ENCODE results near the gene CALCOCO1. TPM values are rescaled to one million over a fixed set of nuclear protein-coding genes. Genes with fewer than 3 reads are reported as not detected.
A peak's percentile ranks its signal among the peaks of the same experiment; 100 is the strongest.

CALCOCO1 gene
- total RNA-seq, 1 experiment from 2014 or later, result 16.8 TPM

DNA sequence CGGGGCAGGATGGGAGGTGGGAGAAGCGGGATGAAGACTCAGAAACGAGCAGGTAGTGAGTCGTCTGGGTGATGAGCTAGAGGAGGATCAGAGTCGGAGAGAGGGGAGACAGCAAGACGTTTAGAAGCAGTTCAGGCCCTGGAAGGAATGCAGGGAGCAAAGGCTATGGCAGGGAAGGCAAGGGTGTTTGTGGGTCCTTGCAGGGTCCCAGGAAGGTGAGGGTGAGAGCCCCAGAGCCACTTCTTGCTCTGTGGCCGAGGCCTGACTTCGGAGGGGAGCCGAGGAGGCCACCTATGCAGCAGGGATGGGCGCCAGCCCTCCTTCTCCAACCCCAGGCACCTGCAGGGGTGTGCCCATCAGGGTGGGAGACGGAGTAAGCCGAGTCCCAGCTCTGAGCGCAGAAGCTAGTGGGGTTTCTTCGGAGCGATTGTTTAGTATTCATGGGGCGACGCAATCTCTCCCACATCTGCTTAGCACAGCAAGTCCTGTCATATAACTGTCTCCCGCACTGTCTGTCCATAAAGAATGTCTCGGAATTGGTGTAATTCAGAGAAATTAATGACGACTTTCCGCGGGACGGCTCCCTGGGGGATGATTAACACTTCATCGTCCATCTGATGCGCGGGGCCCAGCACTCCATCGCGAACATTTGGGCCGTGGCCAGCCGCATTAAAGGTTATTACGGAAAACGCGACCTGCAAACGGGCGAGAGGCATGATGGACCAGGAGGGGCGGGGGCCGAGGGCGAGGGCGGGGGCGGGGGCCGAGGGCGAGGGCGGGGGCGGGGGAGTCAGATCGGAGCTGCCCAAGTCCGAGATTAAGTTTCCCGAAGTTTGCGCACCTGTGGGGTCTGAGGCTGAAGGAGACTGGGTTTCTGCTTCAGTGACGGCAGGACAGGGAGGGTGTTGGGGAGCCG lies 12.2 kb upstream of the CALCOCO1 start:
- peak; percentile 70 for DNase-seq (ENCODE audit: low spot score)
- BruUV-seq (replicated peaks), result no TSS peak
- CTCF ChIA-PET, result interaction anchor here (0.5 to 1.5 kb wide), 4 partner anchors 12 to 453 kb away, joined by 3 to 12 read pairs (median 4); partner anchors contain the start of gene CISTR
- H3K4me1 ChIP-seq (ENCODE audit: insufficient read depth, low read length, poor library complexity, severe bottlenecking), result peaks cover 30% of the 10 kb centered on the region
- TF ChIP-seq EZH2 (IDR thresholded peaks at IDR 0.05; ENCODE audit: borderline replicate concordance, low read depth, low read length, poor library complexity, severe bottlenecking), result no peak
- TF ChIP-seq, protein P1, sequence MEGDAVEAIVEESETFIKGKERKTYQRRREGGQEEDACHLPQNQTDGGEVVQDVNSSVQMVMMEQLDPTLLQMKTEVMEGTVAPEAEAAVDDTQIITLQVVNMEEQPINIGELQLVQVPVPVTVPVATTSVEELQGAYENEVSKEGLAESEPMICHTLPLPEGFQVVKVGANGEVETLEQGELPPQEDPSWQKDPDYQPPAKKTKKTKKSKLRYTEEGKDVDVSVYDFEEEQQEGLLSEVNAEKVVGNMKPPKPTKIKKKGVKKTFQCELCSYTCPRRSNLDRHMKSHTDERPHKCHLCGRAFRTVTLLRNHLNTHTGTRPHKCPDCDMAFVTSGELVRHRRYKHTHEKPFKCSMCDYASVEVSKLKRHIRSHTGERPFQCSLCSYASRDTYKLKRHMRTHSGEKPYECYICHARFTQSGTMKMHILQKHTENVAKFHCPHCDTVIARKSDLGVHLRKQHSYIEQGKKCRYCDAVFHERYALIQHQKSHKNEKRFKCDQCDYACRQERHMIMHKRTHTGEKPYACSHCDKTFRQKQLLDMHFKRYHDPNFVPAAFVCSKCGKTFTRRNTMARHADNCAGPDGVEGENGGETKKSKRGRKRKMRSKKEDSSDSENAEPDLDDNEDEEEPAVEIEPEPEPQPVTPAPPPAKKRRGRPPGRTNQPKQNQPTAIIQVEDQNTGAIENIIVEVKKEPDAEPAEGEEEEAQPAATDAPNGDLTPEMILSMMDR (conservative IDR thresholded peaks at IDR 0.05; ENCODE audit: low read depth, low read length), result no peak
- H3K27me3 ChIP-seq (replicated peaks; ENCODE audit: insufficient read depth, low read depth, low read length, poor library complexity), result peaks cover 3% of the 10 kb centered on the region
- H3K36me3 ChIP-seq (ENCODE audit: insufficient read depth, low read length, poor library complexity, severe bottlenecking), result no peaks in the 10 kb centered on the region
- H3K9me3 ChIP-seq (ENCODE audit: low read depth, low read length, poor library complexity, severe bottlenecking), result no peaks in the 10 kb centered on the region
- H3K4me3 ChIP-seq (ENCODE audit: low read depth, low read length, poor library complexity, severe bottlenecking), result peak overlapping the region; percentile 29
- H3K27ac ChIP-seq (ENCODE audit: low read depth, low read length, poor library complexity, severe bottlenecking), result no peak overlapping the region
- POLR2A ChIA-PET (ENCODE audit: low non-redundant PET), result interaction anchor here (0.6 kb wide), 2 partner anchors 15 to 223 kb away, joined by 3 read pairs; no protein-coding TSS in a partner anchor
- intact Hi-C loops (cut with micrococcal nuclease; ENCODE audit: unreplicated experiment), result no loop called here

- no peaks in the 10 kb centered on the region for H3K36me3 ChIP-seq (ENCODE audit: insufficient read depth, low read length, poor library complexity, severe bottlenecking)
- peaks cover 3% of the 10 kb centered on the region for H3K27me3 ChIP-seq (replicated peaks; ENCODE audit: insufficient read depth, low read depth, low read length, poor library complexity)
- no peak overlapping the region for H3K4me3 ChIP-seq (ENCODE audit: low read depth, low read length, poor library complexity, severe bottlenecking)
- intact Hi-C loops (cut with micrococcal nuclease; ENCODE audit: unreplicated experiment), result no loop called here
- CTCF ChIA-PET, result interaction anchor here (0.6 to 1.5 kb wide), 3 partner anchors 13 to 54 kb away, joined by 3 to 6 read pairs (median 3); partner anchors contain the start of gene CISTR
- H3K9me3 ChIP-seq (ENCODE audit: low read depth, low read length, poor library complexity, severe bottlenecking), result no peaks in the 10 kb centered on the region
- no TSS peak for BruUV-seq (replicated peaks)
- no peak overlapping the region for H3K27ac ChIP-seq (ENCODE audit: low read depth, low read length, poor library complexity, severe bottlenecking)
- POLR2A ChIA-PET (ENCODE audit: low non-redundant PET), result interaction anchor here (0.6 kb wide), 3 partner anchors 16 to 1117 kb away, joined by 3 read pairs; no protein-coding TSS in a partner anchor
- H3K4me1 ChIP-seq (ENCODE audit: insufficient read depth, low read length, poor library complexity, severe bottlenecking), result peaks cover 30% of the 10 kb centered on the region
- no peak for DNase-seq (ENCODE audit: low spot score)
- TF ChIP-seq, protein P1 (conservative IDR thresholded peaks at IDR 0.05; ENCODE audit: low read depth, low read length), result no peak
- TF ChIP-seq EZH2 (IDR thresholded peaks at IDR 0.05; ENCODE audit: borderline replicate concordance, low read depth, low read length, poor library complexity, severe bottlenecking), result no peak
Measured at GRCh38 chr12:53738406-53739213, 11.4 kb upstream of the CALCOCO1 start.

- H3K4me1 ChIP-seq (ENCODE audit: insufficient read depth, low read length, poor library complexity, severe bottlenecking), result peaks cover 30% of the 10 kb centered on the region
- TF ChIP-seq EZH2 (IDR thresholded peaks at IDR 0.05; ENCODE audit: borderline replicate concordance, low read depth, low read length, poor library complexity, severe bottlenecking), result no peak
- TF ChIP-seq, protein P1 (conservative IDR thresholded peaks at IDR 0.05; ENCODE audit: low read depth, low read length), result no peak
- no peaks in the 10 kb centered on the region for H3K9me3 ChIP-seq (ENCODE audit: low read depth, low read length, poor library complexity, severe bottlenecking)
- H3K27me3 ChIP-seq (replicated peaks; ENCODE audit: insufficient read depth, low read depth, low read length, poor library complexity), result peaks cover 3% of the 10 kb centered on the region
- no peak for DNase-seq (ENCODE audit: low spot score)
- POLR2A ChIA-PET (ENCODE audit: low non-redundant PET), result no interaction called here
- intact Hi-C loops (cut with micrococcal nuclease; ENCODE audit: unreplicated experiment), result no loop called here
- H3K4me3 ChIP-seq (ENCODE audit: low read depth, low read length, poor library complexity, severe bottlenecking), result no peak overlapping the region
- no peaks in the 10 kb centered on the region for H3K36me3 ChIP-seq (ENCODE audit: insufficient read depth, low read length, poor library complexity, severe bottlenecking)
- CTCF ChIA-PET, result no interaction called here
- H3K27ac ChIP-seq (ENCODE audit: low read depth, low read length, poor library complexity, severe bottlenecking), result no peak overlapping the region
- no TSS peak for BruUV-seq (replicated peaks)
Measured at GRCh38 chr12:53737951-53738405, 10.7 kb upstream of the CALCOCO1 start.
